HG02642 (cell line): ENCODE measurements around the gene GOLGA8J.
"Not testable (repeated sequence)": the region's sequence is repeated elsewhere in the genome, so short reads cannot be mapped to it uniquely, and the experiment has no call there.

ENCODE experiments used
- ATAC-seq: cut with Tn5 transposase; IDR thresholded peaks from one replicate; pipeline ENCODE4 v1.9.1; 2021; ENCODE audit warnings: mild to moderate bottlenecking; ENCODE audit not compliant: unreplicated experiment, poor library complexity

Gene GOLGA8J

GRCh38 chr15:30082655-30083054 is at the start of gene GOLGA8J:
Gene GOLGA8J (plus strand): TSS chr15:30082955. CDS start chr15:30083053, 98 bp downstream.
- not testable (repeated sequence) for ATAC-seq

- no peak for ATAC-seq
Observed at GRCh38 chr15:30033211-30033610, 49.5 kb upstream of the GOLGA8J start.

GRCh38 chr15:30033763-30034162 is 49.0 kb upstream of the GOLGA8J start:
- no peak for ATAC-seq

- ATAC-seq: no peak
Observed at GRCh38 chr15:30036036-30036703, 46.6 kb upstream of the GOLGA8J start.

- no peak for ATAC-seq
Observed at GRCh38 chr15:30038667-30039523, 43.9 kb upstream of the GOLGA8J start.

GRCh38 chr15:30041868-30042267 is 40.9 kb upstream of the GOLGA8J start:
- ATAC-seq: no peak

GRCh38 chr15:30042556-30042955 is 40.2 kb upstream of the GOLGA8J start:
- no peak for ATAC-seq

- ATAC-seq: no peak
Observed at GRCh38 chr15:30043211-30043655, 39.5 kb upstream of the GOLGA8J start.

GRCh38 chr15:30044377-30044776 is 38.4 kb upstream of the GOLGA8J start:
- no peak for ATAC-seq

GRCh38 chr15:30044826-30045225 is 37.9 kb upstream of the GOLGA8J start:
- ATAC-seq: not testable (repeated sequence)

GRCh38 chr15:30045248-30046041 is 37.3 kb upstream of the GOLGA8J start:
- not testable (repeated sequence) for ATAC-seq

- ATAC-seq: no peak
Observed at GRCh38 chr15:30046430-30046829, 36.3 kb upstream of the GOLGA8J start.

- no peak for ATAC-seq
Observed at GRCh38 chr15:30055604-30056003, 27.2 kb upstream of the GOLGA8J start.

GRCh38 chr15:30056166-30056565 is 26.6 kb upstream of the GOLGA8J start:
- ATAC-seq: no peak

GRCh38 chr15:30059771-30060170 is 23.0 kb upstream of the GOLGA8J start:
- no peak for ATAC-seq

- no peak for ATAC-seq
Observed at GRCh38 chr15:30062881-30063280, 19.9 kb upstream of the GOLGA8J start.

- ATAC-seq: no peak
Observed at GRCh38 chr15:30063835-30064546, 18.8 kb upstream of the GOLGA8J start.

GRCh38 chr15:30065025-30065801 is 17.5 kb upstream of the GOLGA8J start:
- no peak for ATAC-seq

GRCh38 chr15:30068326-30068725 is 14.4 kb upstream of the GOLGA8J start:
- no peak for ATAC-seq
